LHCN-M2 (cell line): ENCODE results near the gene PCDHB7. TPM values are rescaled to one million over a fixed set of nuclear protein-coding genes. Genes with fewer than 3 reads are reported as not detected.
"Not testable (repeated sequence)": the region's sequence is repeated elsewhere in the genome, so short reads cannot be mapped to it uniquely, and the experiment has no call there.

Source experiments
- DNase-seq: peaks from one replicate; pipeline ENCODE4 v3.0.0-alpha.2; 2012; ENCODE audit warnings: low read depth
- total RNA-seq: library from RNA; depleted of rRNA; stranded (reverse); fragments of >200 nt; gene quantifications from 2 replicates; pipeline ENCODE4 v1.2.3, GENCODE V29; 2014; rRNA removed

PCDHB7 gene
- total RNA-seq, 1 experiment from 2014 or later, result 3.4 TPM

GRCh38 chr5:141223112-141223783 lies 50.8 kb downstream of the PCDHB7 start, which contains the start of gene PCDHB14:
TSS of gene PCDHB14 (plus strand) at chr5:141223343. CDS start at chr5:141223506, 163 bp downstream.
- DNase-seq, result peak; percentile 35

- DNase-seq, result not testable (repeated sequence)
These were observed 52.4 kb downstream of the PCDHB7 start for GRCh38 chr5:141224844-141225243.

- not testable (repeated sequence) for DNase-seq
These were observed 53.0 kb downstream of the PCDHB7 start for GRCh38 chr5:141225421-141225820.

Other genes starting within 250 kb of the PCDHB7 start
- not detected in 2 replicates for gene PCDHAC1, start 246.3 kb upstream of the PCDHB7 start, total RNA-seq
- 0.06 and 0.23 TPM in 2 replicates for gene PCDHAC2, start 206.2 kb upstream of the PCDHB7 start, total RNA-seq
- not detected in 2 replicates for gene PCDHB1, start 121.3 kb upstream of the PCDHB7 start, total RNA-seq
- gene PCDHB2, start 78.0 kb upstream of the PCDHB7 start, total RNA-seq, result 10.7 and 13.4 TPM in 2 replicates
- gene PCDHB3, start 72.2 kb upstream of the PCDHB7 start, total RNA-seq, result 2.0 and 2.4 TPM in 2 replicates
- gene PCDHB4, start 50.8 kb upstream of the PCDHB7 start, total RNA-seq, result 1.8 and 1.9 TPM in 2 replicates
- gene PCDHB5, start 37.4 kb upstream of the PCDHB7 start, total RNA-seq, result 0.63 and 1.1 TPM in 2 replicates
- 0.34 and 0.38 TPM in 2 replicates for gene PCDHB6, start 22.6 kb upstream of the PCDHB7 start, total RNA-seq
- gene PCDHB8, start 5.1 kb downstream of the PCDHB7 start, total RNA-seq, result 9.6 and 12.3 TPM in 2 replicates
- 10.4 and 12.2 TPM in 2 replicates for gene PCDHB16, start 9.7 kb downstream of the PCDHB7 start, total RNA-seq
- 2.8 and 3.1 TPM in 2 replicates for gene PCDHB9, start 14.5 kb downstream of the PCDHB7 start, total RNA-seq
- gene PCDHB10, start 19.7 kb downstream of the PCDHB7 start, total RNA-seq, result 2.4 and 2.8 TPM in 2 replicates
- 0.77 and 1.5 TPM in 2 replicates for gene PCDHB11, start 27.0 kb downstream of the PCDHB7 start, total RNA-seq
- gene PCDHB12, start 36.1 kb downstream of the PCDHB7 start, total RNA-seq, result 3.1 and 3.6 TPM in 2 replicates
- 3.5 and 5.1 TPM in 2 replicates for gene PCDHB13, start 41.3 kb downstream of the PCDHB7 start, total RNA-seq
- 4.3 and 4.9 TPM in 2 replicates for gene PCDHB14, start 50.7 kb downstream of the PCDHB7 start, total RNA-seq
- 3.8 TPM in 2 replicates for gene PCDHB15, start 72.8 kb downstream of the PCDHB7 start, total RNA-seq
- gene SLC25A2, start 131.4 kb downstream of the PCDHB7 start, total RNA-seq, result 0.17 TPM in 1 of 2 replicates, not detected in the other
- 65.1 and 67.6 TPM in 2 replicates for gene TAF7, start 148.1 kb downstream of the PCDHB7 start, total RNA-seq
- 5.3 and 7.1 TPM in 2 replicates for gene PCDHGA1, start 157.9 kb downstream of the PCDHB7 start, total RNA-seq
- 0.90 and 1.1 TPM in 2 replicates for gene PCDHGA2, start 166.1 kb downstream of the PCDHB7 start, total RNA-seq
- gene PCDHGA3, start 171.2 kb downstream of the PCDHB7 start, total RNA-seq, result 0.57 TPM in 1 of 2 replicates, not detected in the other
- gene PCDHGB1, start 177.5 kb downstream of the PCDHB7 start, total RNA-seq, result 6.8 and 8.1 TPM in 2 replicates
- 3.9 and 4.4 TPM in 2 replicates for gene PCDHGA4, start 182.4 kb downstream of the PCDHB7 start, total RNA-seq
- gene PCDHGB2, start 187.3 kb downstream of the PCDHB7 start, total RNA-seq, result 9.0 and 12.5 TPM in 2 replicates
- 0.98 and 1.5 TPM in 2 replicates for gene PCDHGA5, start 191.5 kb downstream of the PCDHB7 start, total RNA-seq
- 1.4 and 1.6 TPM in 2 replicates for gene PCDHGB3, start 197.6 kb downstream of the PCDHB7 start, total RNA-seq
- 0.77 and 0.98 TPM in 2 replicates for gene PCDHGA6, start 201.2 kb downstream of the PCDHB7 start, total RNA-seq
- gene PCDHGA7, start 210.1 kb downstream of the PCDHB7 start, total RNA-seq, result 0.57 and 0.77 TPM in 2 replicates
- 0.69 and 0.71 TPM in 2 replicates for gene PCDHGB4, start 215.1 kb downstream of the PCDHB7 start, total RNA-seq
- gene PCDHGA8, start 220.0 kb downstream of the PCDHB7 start, total RNA-seq, result 0.26 and 0.75 TPM in 2 replicates
- 0.52 and 2.1 TPM in 2 replicates for gene PCDHGB5, start 225.3 kb downstream of the PCDHB7 start, total RNA-seq
- gene PCDHGA9, start 230.1 kb downstream of the PCDHB7 start, total RNA-seq, result 0.64 and 0.75 TPM in 2 replicates
- 0.32 and 0.40 TPM in 2 replicates for gene PCDHGB6, start 235.4 kb downstream of the PCDHB7 start, total RNA-seq
- 17.4 and 21.4 TPM in 2 replicates for gene PCDHGA10, start 240.3 kb downstream of the PCDHB7 start, total RNA-seq
- 0.52 and 0.83 TPM in 2 replicates for gene PCDHGB7, start 245.0 kb downstream of the PCDHB7 start, total RNA-seq
- gene PCDHGA11, start 248.4 kb downstream of the PCDHB7 start, total RNA-seq, result 0.64 and 0.75 TPM in 2 replicates